SU-DHL-6 (cell line): Measurements from ENCODE around the gene CACNG6.

ENCODE experiments used
- H2AFZ ChIP-seq: fragments of 200-600 bp; sonication (generic); 2 replicates; pipeline ENCODE4 v1.6.1; 2014; ENCODE audit warnings: low read depth, mild to moderate bottlenecking, moderate library complexity, mixed read lengths, antibody characterized with exemption, low read length; ENCODE audit not compliant: severe bottlenecking
- H3F3A ChIP-seq: fragments of 200-600 bp; shearing (Covaris generic); 2 replicates; pipeline ENCODE4 v1.6.0; 2016; ENCODE audit warnings: antibody characterized with exemption, mild to moderate bottlenecking; ENCODE audit not compliant: insufficient read depth
- H3K27ac ChIP-seq: fragments of 200-600 bp; sonication (generic); 2 replicates; pipeline ENCODE4 v1.5.1; 2016; ENCODE audit warnings: low read depth, mild to moderate bottlenecking, low read length, moderate library complexity, mixed read lengths
- H3K27me3 ChIP-seq: fragments of 200-600 bp; sonication (generic), shearing (Covaris generic); 2 replicates; pipeline ENCODE4 v1.6.0; 2014; ENCODE audit warnings: mild to moderate bottlenecking, low read length
- H3K36me3 ChIP-seq: fragments of 200-600 bp; sonication (generic); 2 replicates; pipeline ENCODE4 v1.6.1; 2014; ENCODE audit warnings: mild to moderate bottlenecking, low read length, mixed read lengths
- H3K4me2 ChIP-seq: fragments of 300-600, 200-600 bp; shearing (Covaris generic), sonication (generic); 2 replicates; pipeline ENCODE4 v1.6.0; 2014; ENCODE audit warnings: low read length, low read depth, mild to moderate bottlenecking; ENCODE audit not compliant: poor library complexity, severe bottlenecking
- H3K4me3 ChIP-seq: fragments of 200-600 bp; sonication (generic); 2 replicates; pipeline ENCODE4 v1.5.1; 2014; ENCODE audit warnings: antibody characterized with exemption, low read length, mild to moderate bottlenecking, mixed read lengths; ENCODE audit not compliant: insufficient read depth, poor library complexity, severe bottlenecking
- H3K79me2 ChIP-seq: fragments of 200-600 bp; sonication (generic); 2 replicates; pipeline ENCODE4 v1.6.1; 2014; ENCODE audit warnings: mild to moderate bottlenecking, low read length, moderate library complexity; ENCODE audit not compliant: insufficient read depth
- H3K9ac ChIP-seq: fragments of 200-600 bp; sonication (generic); 2 replicates; pipeline ENCODE4 v1.7.0; 2014; ENCODE audit warnings: mild to moderate bottlenecking, low read length
- H3K9me2 ChIP-seq: fragments of 200-600 bp; sonication (generic); replicated peaks from 2 replicates; pipeline ENCODE4 v1.6.1; 2014; ENCODE audit warnings: low read length; ENCODE audit not compliant: insufficient read depth
- H3K9me3 ChIP-seq: fragments of 200-600 bp; sonication (generic); 2 replicates; pipeline ENCODE4 v1.6.1; 2014; ENCODE audit warnings: low read length, mixed read lengths; ENCODE audit not compliant: insufficient read depth
- H4K20me1 ChIP-seq: fragments of 200-600 bp; sonication (generic); 2 replicates; pipeline ENCODE4 v1.6.1; 2014; ENCODE audit warnings: low read depth, mild to moderate bottlenecking, antibody characterized with exemption, low read length, moderate library complexity, mixed read lengths
- EZH2phosphoT487 ChIP-seq: fragments of 200-600 bp; sonication (generic), shearing (Covaris generic); conservative IDR thresholded peaks from 2 replicates; pipeline ENCODE4 v1.6.1; 2018; ENCODE audit warnings: mild to moderate bottlenecking, antibody characterized with exemption, low read length, moderate library complexity, mixed read lengths
- TF ChIP-seq, protein P1 (sequence below): fragments of 200-600 bp; sonication (generic); IDR thresholded peaks from one replicate; pipeline ENCODE4 v1.5.1; 2017; ENCODE audit warnings: antibody characterized with exemption, mild to moderate bottlenecking, low read length, moderate library complexity; ENCODE audit not compliant: insufficient read depth, poor library complexity, severe bottlenecking

The CACNG6 gene

DNA sequence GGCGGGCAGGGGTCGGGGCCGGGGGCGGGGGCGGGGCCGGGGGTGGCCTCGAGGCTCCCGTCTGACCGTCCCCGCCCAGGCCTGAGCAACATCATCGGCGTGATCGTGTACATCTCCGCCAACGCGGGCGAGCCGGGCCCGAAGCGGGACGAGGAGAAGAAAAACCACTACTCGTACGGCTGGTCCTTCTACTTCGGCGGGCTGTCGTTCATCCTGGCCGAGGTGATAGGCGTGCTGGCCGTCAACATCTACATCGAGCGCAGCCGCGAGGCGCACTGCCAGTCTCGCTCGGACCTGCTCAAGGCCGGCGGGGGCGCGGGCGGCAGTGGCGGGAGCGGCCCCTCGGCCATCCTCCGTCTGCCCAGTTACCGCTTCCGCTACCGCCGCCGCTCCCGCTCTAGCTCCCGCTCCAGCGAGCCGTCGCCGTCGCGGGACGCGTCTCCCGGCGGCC, 9.4 kb upstream of the CACNG6 start:
- no peak overlapping the region for H3K4me3 ChIP-seq
- H3K4me2 ChIP-seq: no peak overlapping the region
- no peak overlapping the region for H3K9ac ChIP-seq

GRCh38 chr19:53982611-53983010, 8.8 kb upstream of the CACNG6 start:
- no peaks in the 10 kb centered on the region for H3K27me3 ChIP-seq
- no peak overlapping the region for H3K9ac ChIP-seq
- TF ChIP-seq, protein P1, sequence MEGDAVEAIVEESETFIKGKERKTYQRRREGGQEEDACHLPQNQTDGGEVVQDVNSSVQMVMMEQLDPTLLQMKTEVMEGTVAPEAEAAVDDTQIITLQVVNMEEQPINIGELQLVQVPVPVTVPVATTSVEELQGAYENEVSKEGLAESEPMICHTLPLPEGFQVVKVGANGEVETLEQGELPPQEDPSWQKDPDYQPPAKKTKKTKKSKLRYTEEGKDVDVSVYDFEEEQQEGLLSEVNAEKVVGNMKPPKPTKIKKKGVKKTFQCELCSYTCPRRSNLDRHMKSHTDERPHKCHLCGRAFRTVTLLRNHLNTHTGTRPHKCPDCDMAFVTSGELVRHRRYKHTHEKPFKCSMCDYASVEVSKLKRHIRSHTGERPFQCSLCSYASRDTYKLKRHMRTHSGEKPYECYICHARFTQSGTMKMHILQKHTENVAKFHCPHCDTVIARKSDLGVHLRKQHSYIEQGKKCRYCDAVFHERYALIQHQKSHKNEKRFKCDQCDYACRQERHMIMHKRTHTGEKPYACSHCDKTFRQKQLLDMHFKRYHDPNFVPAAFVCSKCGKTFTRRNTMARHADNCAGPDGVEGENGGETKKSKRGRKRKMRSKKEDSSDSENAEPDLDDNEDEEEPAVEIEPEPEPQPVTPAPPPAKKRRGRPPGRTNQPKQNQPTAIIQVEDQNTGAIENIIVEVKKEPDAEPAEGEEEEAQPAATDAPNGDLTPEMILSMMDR: no peak
- no peak for TF ChIP-seq EZH2phosphoT487
- no peaks in the 10 kb centered on the region for H3K9me2 ChIP-seq
- no peaks in the 10 kb centered on the region for H3K36me3 ChIP-seq
- no peaks in the 10 kb centered on the region for H3K9me3 ChIP-seq
- no peaks in the 10 kb centered on the region for H3K79me2 ChIP-seq
- no peak overlapping the region for H2AFZ ChIP-seq
- no peaks in the 10 kb centered on the region for H3F3A ChIP-seq
- no peak overlapping the region for H3K27ac ChIP-seq
- H3K4me2 ChIP-seq: no peak overlapping the region
- H4K20me1 ChIP-seq: no peaks in the 10 kb centered on the region
- H3K4me3 ChIP-seq: no peak overlapping the region

More for the DNA sequence above, 9.4 kb upstream of the CACNG6 start:
- TF ChIP-seq EZH2phosphoT487: no peak
- TF ChIP-seq, protein P1: no peak
- Histone ChIP-seq H3K9me2 (no peaks in the 10 kb centered on the region), H3F3A (no peaks in the 10 kb centered on the region), H3K27me3 (no peaks in the 10 kb centered on the region), H3K79me2 (no peaks in the 10 kb centered on the region), H2AFZ (no peak overlapping the region), H3K36me3 (no peaks in the 10 kb centered on the region), H3K9me3 (no peaks in the 10 kb centered on the region), H3K27ac (no peak overlapping the region), H4K20me1 (no peaks in the 10 kb centered on the region)

- Histone ChIP-seq H4K20me1 (no peaks in the 10 kb centered on the region), H3K36me3 (no peaks in the 10 kb centered on the region), H3F3A (no peaks in the 10 kb centered on the region), H3K27me3 (no peaks in the 10 kb centered on the region), H2AFZ (no peak overlapping the region), H3K9me2 (no peaks in the 10 kb centered on the region), H3K4me3 (no peak overlapping the region), H3K4me2 (no peak overlapping the region), H3K27ac (no peak overlapping the region), H3K79me2 (no peaks in the 10 kb centered on the region), H3K9ac (no peak overlapping the region), H3K9me3 (no peaks in the 10 kb centered on the region)
- no peak for TF ChIP-seq EZH2phosphoT487
Observed at GRCh38 chr19:53983457-53984289, 7.8 kb upstream of the CACNG6 start.

DNA sequence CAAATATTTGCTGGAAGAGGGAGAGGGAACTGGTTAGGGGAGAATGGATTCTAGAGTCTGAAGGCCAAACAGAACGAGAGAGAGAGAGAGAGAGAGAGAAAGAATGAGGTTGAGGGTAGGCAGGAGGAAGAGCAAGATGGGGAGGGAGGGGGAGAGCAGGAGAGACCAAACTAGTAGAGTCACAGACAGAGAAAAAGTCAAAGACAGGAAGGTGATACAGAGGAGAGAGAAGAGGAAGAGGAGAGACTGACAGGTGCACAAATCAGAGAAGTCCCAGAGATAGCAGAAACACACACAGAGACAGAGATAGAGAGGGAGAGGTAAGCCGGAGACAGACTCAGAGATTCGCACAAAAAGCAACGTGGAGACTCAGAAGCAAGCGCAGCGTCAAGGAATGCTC, 5.6 kb upstream of the CACNG6 start:
- Histone ChIP-seq H3K9ac (no peak overlapping the region), H4K20me1 (no peaks in the 10 kb centered on the region), H3K36me3 (no peaks in the 10 kb centered on the region), H3K4me3 (no peak overlapping the region), H2AFZ (no peak overlapping the region), H3K4me2 (no peak overlapping the region), H3K27me3 (no peaks in the 10 kb centered on the region), H3F3A (no peaks in the 10 kb centered on the region), H3K9me2 (no peaks in the 10 kb centered on the region), H3K27ac (no peak overlapping the region), H3K79me2 (no peaks in the 10 kb centered on the region), H3K9me3 (no peaks in the 10 kb centered on the region)
- TF ChIP-seq, protein P1: no peak
- no peak for TF ChIP-seq EZH2phosphoT487
